ENCODE results near the gene NMRAL1.

GRCh38 chr16:4442371-4442770, 32.1 kb downstream of the NMRAL1 start:
- TF ChIP-seq CREB5 (CRISPR knock-in tag; IDR thresholded peaks at IDR 0.05; ENCODE audit: low read depth) (no peak), ARNTL (CRISPR knock-in tag; IDR thresholded peaks at IDR 0.05; ENCODE audit: borderline replicate concordance, low read depth) (no peak), ZNF70 (CRISPR knock-in tag; IDR thresholded peaks at IDR 0.05) (no peak), ISL1 (CRISPR knock-in tag; IDR thresholded peaks at IDR 0.05) (no peak), ZNF8 (CRISPR knock-in tag; IDR thresholded peaks at IDR 0.05) (no peak), CSDC2 (CRISPR knock-in tag; IDR thresholded peaks at IDR 0.05) (no peak), ESRRG (CRISPR knock-in tag; IDR thresholded peaks at IDR 0.05) (no peak), ZNF565 (CRISPR knock-in tag; conservative IDR thresholded peaks at IDR 0.05; ENCODE audit: low read depth) (no peak), CSRNP3 (CRISPR knock-in tag; IDR thresholded peaks at IDR 0.05) (no peak), BACH2 (CRISPR knock-in tag; IDR thresholded peaks at IDR 0.05; ENCODE audit: borderline replicate concordance) (no peak), TCF4 (CRISPR knock-in tag; IDR thresholded peaks at IDR 0.05; ENCODE audit: borderline replicate concordance) (no peak), PPARA (CRISPR knock-in tag; IDR thresholded peaks at IDR 0.05; ENCODE audit: borderline replicate concordance) (no peak), TSHZ2 (CRISPR knock-in tag; IDR thresholded peaks at IDR 0.05) (no peak)
